Measurements from ENCODE around the gene FAM153A.
"Not testable (repeated sequence)": the region's sequence is repeated elsewhere in the genome, so short reads cannot be mapped to it uniquely, and the experiment has no call there.

The FAM153A gene

DNA sequence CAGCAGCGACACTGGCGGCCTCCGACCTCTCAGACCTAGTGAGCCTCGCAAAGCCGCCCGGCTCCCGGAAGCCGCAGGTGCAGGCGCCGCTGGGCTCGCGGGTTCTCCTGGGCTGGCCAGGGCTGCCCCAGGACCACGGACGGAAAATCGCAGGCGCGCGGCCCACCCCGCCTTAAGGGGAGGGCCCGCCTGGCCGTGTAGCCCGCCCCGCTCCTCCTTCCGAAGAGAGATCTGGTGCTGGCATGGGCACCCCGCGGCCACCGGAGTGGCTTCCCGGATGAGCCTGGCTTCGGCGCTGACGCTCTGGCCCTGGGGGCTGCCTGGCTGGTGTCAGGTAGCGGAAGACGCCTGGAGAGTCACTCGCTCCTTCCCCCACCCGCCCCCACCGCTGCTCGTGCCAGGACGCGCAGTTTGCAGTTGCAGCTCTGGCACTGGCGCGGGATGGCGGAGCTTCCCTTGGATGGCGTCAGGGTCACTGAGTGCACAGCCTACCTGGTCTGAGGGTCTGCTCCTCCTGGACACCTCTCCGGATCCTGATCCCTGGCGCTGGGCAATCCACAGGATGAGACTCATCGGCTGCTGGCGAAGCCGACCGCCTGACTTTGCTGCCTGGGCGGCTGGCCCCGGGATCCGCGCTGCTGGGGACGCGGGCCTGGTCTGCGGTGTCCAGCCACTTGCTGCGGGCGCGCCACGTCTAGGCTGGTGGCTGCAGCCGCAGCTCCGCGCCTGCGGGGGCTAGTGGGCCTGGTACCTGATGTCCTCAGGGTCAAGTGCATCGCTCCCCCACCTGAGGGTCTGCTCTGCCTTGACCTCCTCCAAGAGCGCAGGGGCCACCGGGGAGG is at the start of gene FAM153A:
Gene FAM153A (minus strand): TSS at position 108 of the 842 bp plus-strand sequence.
- in situ Hi-C loops (cut with MboI; ENCODE audit: low sequenced_read_pairs), result not testable (repeated sequence)

- in situ Hi-C loops (cut with MboI; ENCODE audit: low sequenced_read_pairs), result not testable (repeated sequence)
Measured at GRCh38 chr5:177832287-177832686, 49.6 kb upstream of the FAM153A start.

DNA sequence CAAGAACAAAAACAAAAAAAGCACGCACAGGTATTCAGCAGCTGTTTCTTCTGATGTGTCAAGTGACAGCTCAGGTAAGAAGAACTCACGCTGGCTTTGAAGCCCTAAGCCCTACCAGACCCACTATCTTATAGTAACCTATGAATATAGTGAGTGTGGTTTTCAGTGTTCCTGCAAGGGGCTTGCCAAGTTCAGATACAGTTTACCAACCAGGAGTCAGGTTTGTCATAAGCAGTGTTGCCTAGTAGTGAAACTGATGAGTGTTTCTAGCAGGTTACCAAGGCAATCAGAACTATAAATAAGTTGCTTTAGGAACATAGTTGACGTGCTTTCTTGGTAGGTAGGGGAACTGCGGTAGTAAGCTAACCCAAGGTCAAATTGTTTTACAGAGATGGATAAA is 43.4 kb upstream of the FAM153A start:
- in situ Hi-C loops (cut with MboI; ENCODE audit: low sequenced_read_pairs), result not testable (repeated sequence)

- in situ Hi-C loops (cut with MboI; ENCODE audit: low sequenced_read_pairs), result not testable (repeated sequence)
Measured at GRCh38 chr5:177824776-177825175, 42.1 kb upstream of the FAM153A start.

DNA sequence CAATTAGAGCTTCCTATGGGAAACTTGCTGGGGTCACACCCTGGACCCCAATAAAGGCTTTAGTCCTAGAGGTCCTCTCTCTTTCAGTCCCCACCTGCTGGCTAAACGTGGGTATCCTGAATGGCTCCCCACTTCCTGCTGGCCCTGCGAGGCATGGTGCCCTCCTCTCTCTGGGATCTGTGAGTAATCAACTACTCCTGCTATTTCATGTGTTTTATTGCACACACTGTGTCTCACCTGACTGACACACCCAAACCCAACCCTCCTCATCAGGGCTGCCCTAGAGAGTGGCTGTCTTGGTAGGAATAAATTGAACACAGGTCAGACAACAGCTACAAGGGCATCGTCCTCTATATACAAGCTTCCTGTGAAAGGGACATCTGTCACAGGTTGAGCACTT is 39.8 kb upstream of the FAM153A start:
- in situ Hi-C loops (cut with MboI; ENCODE audit: low sequenced_read_pairs), result not testable (repeated sequence)

DNA sequence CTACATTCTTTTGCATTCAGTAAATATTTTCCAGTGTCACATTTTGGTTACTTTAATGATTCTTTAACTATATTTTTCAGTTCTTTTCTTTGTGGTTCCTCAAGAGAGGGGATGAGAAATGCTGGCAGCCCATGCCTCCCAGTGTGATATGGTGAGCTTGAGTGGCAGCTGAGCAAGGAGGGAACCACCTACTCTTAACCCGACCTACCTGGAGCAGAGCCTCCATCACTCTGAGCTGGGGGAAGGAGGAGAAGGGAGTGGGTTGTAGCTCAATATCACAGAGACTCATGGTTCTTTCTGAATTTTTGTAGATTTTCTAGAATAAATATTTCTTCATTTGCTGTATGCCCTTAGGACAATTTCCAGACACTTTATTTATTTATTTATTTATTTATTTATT is 37.0 kb upstream of the FAM153A start:
- in situ Hi-C loops (cut with MboI; ENCODE audit: low sequenced_read_pairs), result not testable (repeated sequence)

GRCh38 chr5:177812814-177813425 is 30.2 kb upstream of the FAM153A start:
- in situ Hi-C loops (cut with MboI; ENCODE audit: low sequenced_read_pairs), result not testable (repeated sequence)

DNA sequence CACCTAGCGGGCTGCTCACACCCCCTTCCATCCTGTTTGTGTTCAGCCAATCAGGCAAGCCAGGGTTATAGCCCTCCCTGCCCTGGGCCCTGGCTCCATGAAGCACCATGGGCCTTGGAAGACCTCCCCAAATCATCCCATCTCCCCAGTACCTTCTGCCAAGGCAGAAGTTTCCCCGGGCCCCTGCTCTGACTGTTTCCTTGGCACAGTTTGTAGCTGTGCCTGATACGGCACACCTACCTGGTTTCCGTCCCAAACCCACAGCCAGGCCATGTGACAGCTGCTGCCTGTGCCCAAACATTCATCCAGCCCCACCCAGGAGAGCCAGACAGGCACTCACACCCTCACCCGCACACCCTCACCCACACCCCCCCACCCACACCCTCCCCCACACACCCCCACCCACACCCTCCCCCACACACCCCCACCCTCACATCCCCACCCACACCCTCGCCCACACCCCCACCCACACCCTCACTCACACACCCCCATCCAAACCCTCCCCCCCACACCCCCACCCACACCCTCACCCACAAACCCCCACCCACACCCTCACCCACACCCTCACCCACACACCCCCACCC is 29.6 kb upstream of the FAM153A start:
- in situ Hi-C loops (cut with MboI; ENCODE audit: low sequenced_read_pairs), result not testable (repeated sequence)

DNA sequence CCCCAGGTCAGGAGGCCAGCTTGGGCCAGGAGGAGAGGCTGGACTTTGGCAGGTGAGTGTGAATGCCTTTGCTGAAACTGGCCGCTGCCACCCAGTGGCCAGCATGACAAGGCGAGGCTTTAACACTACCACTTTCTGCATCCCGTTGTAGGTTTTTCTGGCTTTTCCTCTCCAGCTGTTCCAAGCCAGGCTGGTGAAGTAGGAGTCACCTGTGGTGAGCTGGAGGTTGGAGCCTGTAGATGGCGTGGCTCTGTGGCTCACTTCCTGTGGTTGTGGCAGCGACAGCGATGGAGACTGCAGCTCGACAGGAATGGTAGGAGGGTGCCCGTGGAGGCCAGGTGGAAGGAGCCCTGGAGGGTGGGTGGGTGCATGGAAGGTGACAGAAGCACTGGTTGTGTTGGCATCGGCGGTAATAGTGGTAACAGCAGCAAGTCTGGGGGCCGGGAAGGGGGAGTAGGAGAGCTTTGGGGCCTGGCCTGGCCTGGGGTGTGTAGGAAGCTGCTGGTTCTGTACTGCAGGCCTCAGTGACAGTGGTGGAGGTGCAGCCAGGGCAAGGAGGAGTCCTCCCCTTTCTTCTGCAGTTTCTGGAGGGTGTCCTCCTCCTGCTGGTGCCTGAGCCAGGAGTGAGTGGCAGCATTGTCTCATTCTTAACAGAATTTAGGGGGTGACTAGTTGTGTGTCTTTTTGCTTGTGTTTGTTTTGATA is 26.7 kb upstream of the FAM153A start:
- in situ Hi-C loops (cut with MboI; ENCODE audit: low sequenced_read_pairs), result not testable (repeated sequence)

DNA sequence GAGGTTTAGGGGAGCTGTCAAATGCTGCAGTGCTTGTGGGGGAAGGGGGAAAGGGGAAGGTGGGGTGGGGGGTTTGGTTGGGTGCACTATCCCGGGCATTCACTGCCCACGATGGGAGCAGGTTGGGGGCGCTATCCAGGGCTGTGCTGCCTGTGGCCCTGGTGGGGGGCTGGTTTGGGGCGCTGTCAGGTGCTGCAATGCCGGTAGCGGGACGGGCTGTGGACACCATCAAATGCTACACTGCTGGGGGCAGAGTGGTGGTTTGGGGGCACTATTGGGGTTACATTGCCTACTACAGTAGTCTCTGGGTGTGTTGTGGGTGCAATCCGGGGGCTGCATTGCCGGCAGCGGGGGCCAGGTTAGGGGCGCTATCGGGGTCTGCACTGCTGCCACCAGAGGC is 25.7 kb upstream of the FAM153A start:
- in situ Hi-C loops (cut with MboI; ENCODE audit: low sequenced_read_pairs), result not testable (repeated sequence)

DNA sequence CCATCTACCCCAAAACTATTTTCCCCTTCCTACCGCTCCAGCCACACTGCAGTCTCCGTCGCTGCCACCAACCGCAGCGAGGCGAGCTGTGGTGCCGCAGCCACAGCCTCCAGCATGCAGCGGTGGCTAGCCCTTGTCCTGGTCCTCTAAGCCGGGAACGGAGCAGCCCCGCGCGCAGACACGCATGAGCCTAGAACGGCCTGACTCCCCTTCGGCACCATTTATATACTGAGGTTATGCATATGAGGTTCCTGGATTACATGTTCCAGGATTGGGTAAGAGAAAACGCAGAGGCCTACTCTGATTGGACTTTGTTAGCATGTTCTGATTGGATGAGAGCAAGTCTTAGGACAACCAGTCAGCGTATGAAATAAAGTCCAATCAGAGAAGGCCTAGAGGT is 24.6 kb upstream of the FAM153A start:
- in situ Hi-C loops (cut with MboI; ENCODE audit: low sequenced_read_pairs), result not testable (repeated sequence)

DNA sequence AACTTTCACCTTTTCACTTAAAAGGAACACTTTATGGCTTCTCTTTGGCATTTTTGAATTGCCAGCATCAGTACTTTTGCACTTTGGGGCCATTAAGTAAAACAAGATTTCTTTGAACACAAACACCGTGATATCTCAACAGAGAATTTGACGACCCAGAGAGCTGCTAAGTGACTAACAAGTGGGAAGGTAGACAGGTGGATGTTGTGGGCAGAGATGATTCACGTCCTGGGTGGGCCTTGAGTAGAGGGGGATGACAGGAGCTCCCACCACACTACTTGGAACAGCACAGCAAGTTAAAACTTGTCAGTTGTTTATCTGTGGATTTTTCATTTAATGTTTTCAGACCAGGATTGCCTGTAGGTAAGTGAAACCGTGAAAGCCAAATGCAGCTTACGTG is 18.7 kb upstream of the FAM153A start:
- in situ Hi-C loops (cut with MboI; ENCODE audit: low sequenced_read_pairs), result not testable (repeated sequence)

DNA sequence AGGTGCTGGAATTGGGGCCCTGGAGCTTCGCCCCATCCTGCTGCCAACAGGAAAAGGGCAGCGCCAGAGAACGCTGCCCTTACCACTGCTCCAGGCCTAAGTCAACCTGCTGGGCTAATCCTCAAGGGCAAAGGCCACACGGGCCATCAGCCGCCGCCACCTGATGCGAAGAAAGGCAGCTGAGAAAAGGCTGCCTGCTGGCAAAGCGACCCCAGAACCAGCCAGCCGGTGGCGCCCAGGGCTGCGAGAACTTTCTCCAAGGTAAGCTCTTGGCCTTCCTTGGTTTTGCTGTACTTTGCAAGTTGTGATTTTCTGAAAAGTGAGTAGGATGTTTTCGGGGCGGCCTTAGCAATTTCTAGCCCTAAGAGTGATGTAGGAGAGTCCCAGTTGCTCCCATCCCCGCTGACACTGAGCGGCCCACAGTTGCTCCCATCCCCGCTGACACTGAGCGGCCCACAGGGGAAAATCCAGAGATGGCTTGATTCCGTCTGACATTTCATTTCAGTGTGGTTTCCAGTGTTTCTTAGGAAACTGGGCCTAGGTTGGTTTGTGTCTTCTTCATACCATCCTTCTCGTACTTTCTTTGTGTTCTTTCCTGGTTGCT is 15.6 kb upstream of the FAM153A start:
- in situ Hi-C loops (cut with MboI; ENCODE audit: low sequenced_read_pairs), result not testable (repeated sequence)

DNA sequence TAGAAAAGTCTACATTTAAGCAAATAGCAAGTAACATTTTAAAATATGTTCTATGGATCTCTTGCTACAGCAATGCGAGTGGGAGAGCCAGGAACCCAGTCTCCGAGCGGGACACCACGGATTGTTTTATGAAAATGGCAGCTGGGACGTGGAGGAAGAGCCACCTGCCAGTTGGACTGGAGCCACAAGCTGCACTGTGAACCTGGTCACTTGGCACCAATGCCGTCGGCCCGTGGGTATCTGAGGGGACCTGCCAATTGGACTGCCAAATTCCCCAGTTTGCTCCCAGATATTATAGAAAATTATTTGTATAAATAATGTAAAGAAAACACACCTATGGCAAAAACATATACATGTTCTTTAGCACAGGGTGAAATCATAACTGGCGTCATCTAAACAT is 10.6 kb upstream of the FAM153A start:
- in situ Hi-C loops (cut with MboI; ENCODE audit: low sequenced_read_pairs), result not testable (repeated sequence)

DNA sequence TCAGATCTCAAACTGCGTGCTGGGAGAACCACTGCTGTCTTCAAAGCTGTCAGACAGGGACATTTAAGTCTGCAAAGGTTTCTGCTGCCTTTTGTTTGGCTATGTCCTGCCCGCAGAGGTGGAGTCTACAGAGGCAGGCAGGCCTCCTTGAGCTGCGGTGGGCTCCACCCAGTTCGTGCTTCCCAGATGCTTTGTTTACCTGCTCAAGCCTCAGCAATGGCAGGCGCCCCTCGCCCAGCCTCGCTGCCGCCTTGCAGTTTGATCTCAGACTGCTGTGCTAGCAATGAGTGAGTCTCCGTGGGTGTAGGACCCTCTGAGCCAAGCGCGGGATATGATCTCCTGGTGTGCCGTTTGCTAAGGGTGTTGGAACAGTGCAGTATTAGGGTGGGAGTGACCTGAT is 8.9 kb upstream of the FAM153A start:
- in situ Hi-C loops (cut with MboI; ENCODE audit: low sequenced_read_pairs), result not testable (repeated sequence)

- in situ Hi-C loops (cut with MboI; ENCODE audit: low sequenced_read_pairs), result not testable (repeated sequence)
Measured at GRCh38 chr5:177782169-177782568, 530 bp downstream of the FAM153A start.

GRCh38 chr5:177771206-177771605 is 11.5 kb downstream of the FAM153A start:
- in situ Hi-C loops (cut with MboI; ENCODE audit: low sequenced_read_pairs), result not testable (repeated sequence)

DNA sequence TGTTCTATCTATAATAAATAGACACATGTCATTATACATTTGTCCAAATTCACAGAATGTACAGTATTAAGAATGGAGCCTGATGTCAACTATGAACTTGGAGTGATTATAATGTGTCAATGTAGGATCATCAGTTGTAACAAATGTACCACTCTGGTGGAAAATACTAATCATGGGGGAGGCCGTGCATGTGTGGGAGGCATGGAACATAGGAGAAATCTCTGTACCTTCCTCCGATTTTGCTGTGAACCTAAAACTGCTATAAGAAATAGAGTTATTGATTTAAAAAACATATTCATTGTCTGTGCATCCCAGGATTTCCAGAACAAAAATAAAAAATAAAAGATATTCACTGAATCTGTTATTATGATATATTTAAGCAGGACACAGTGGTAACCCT is 12.1 kb downstream of the FAM153A start:
- in situ Hi-C loops (cut with MboI; ENCODE audit: low sequenced_read_pairs), result not testable (repeated sequence)

- in situ Hi-C loops (cut with MboI; ENCODE audit: low sequenced_read_pairs), result not testable (repeated sequence)
Measured at GRCh38 chr5:177763737-177764508, 18.8 kb downstream of the FAM153A start.

GRCh38 chr5:177760954-177761353 is 21.7 kb downstream of the FAM153A start:
- in situ Hi-C loops (cut with MboI; ENCODE audit: low sequenced_read_pairs), result not testable (repeated sequence)
